ENCODE data around the gene MED13L.

DNA sequence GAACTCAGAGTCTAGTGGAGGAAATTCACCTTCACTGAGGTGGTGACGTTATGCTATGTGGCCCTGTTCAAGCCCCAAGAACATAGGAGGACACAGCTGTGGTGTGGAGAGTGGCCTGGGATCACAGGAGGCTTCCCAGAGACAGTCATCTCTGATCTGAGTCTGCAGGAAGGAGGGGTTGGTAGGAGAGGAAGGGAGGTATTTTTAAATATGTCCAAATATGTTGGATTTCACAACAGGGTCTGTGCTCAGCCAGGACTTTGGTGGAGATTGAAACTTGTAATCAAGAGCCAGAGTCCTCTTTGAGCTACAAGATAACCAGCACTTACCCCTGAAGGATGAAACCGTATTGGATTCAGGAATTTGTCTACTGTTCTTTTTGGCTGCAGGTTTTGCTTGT lies 26.4 kb upstream of the MED13L start:
- TF ChIP-seq JUND (IDR thresholded peaks at IDR 0.05) (no peak), TAF1 (conservative IDR thresholded peaks at IDR 0.05) (no peak)
- TF ChIP-seq, protein P1, sequence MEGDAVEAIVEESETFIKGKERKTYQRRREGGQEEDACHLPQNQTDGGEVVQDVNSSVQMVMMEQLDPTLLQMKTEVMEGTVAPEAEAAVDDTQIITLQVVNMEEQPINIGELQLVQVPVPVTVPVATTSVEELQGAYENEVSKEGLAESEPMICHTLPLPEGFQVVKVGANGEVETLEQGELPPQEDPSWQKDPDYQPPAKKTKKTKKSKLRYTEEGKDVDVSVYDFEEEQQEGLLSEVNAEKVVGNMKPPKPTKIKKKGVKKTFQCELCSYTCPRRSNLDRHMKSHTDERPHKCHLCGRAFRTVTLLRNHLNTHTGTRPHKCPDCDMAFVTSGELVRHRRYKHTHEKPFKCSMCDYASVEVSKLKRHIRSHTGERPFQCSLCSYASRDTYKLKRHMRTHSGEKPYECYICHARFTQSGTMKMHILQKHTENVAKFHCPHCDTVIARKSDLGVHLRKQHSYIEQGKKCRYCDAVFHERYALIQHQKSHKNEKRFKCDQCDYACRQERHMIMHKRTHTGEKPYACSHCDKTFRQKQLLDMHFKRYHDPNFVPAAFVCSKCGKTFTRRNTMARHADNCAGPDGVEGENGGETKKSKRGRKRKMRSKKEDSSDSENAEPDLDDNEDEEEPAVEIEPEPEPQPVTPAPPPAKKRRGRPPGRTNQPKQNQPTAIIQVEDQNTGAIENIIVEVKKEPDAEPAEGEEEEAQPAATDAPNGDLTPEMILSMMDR (IDR thresholded peaks at IDR 0.05; ENCODE audit: low read depth, low read length, missing input control), result no peak
